ENCODE measurements around the gene ZIC2.

ZIC2 gene

GRCh38 chr13:99974296-99974938, 7.2 kb upstream of the ZIC2 start:
- DNase-seq (ENCODE audit: low spot score), result no peak

- no peak for DNase-seq (ENCODE audit: low spot score)
These were observed 6.5 kb upstream of the ZIC2 start for GRCh38 chr13:99974939-99975561.

- no peak for DNase-seq (ENCODE audit: low spot score)
These were observed 6.0 kb upstream of the ZIC2 start for GRCh38 chr13:99975626-99976025.

GRCh38 chr13:99976575-99976974, 5.0 kb upstream of the ZIC2 start:
- no peak for DNase-seq (ENCODE audit: low spot score)

GRCh38 chr13:99977334-99977911, 4.2 kb upstream of the ZIC2 start:
- DNase-seq (ENCODE audit: low spot score), result no peak

GRCh38 chr13:99977912-99978798, 3.4 kb upstream of the ZIC2 start:
- DNase-seq (ENCODE audit: low spot score), result no peak

GRCh38 chr13:99978799-99979452, 2.7 kb upstream of the ZIC2 start:
- no peak for DNase-seq (ENCODE audit: low spot score)

GRCh38 chr13:99979453-99980200, 2.0 kb upstream of the ZIC2 start:
- DNase-seq (ENCODE audit: low spot score), result no peak

- DNase-seq (ENCODE audit: low spot score), result peak; percentile 30
These were observed 1.3 kb upstream of the ZIC2 start for GRCh38 chr13:99980201-99980823.

- DNase-seq (ENCODE audit: low spot score), result no peak
These were observed 505 bp upstream of the ZIC2 start for GRCh38 chr13:99980824-99981734.

GRCh38 chr13:99982036-99982730, 599 bp downstream of the ZIC2 start:
- no peak for DNase-seq (ENCODE audit: low spot score)

GRCh38 chr13:99982731-99983498, 1.3 kb downstream of the ZIC2 start:
- no peak for DNase-seq (ENCODE audit: low spot score)

- DNase-seq (ENCODE audit: low spot score), result no peak
These were observed 2.2 kb downstream of the ZIC2 start for GRCh38 chr13:99983499-99984401.

- DNase-seq (ENCODE audit: low spot score), result no peak
These were observed 3.1 kb downstream of the ZIC2 start for GRCh38 chr13:99984461-99985240.

- DNase-seq (ENCODE audit: low spot score), result no peak
These were observed 3.8 kb downstream of the ZIC2 start for GRCh38 chr13:99985241-99985874.

- DNase-seq (ENCODE audit: low spot score), result no peak
These were observed 4.4 kb downstream of the ZIC2 start for GRCh38 chr13:99985886-99986527.

Data from activated CD4-positive, alpha-beta T cell treated with anti-CD3 and anti-CD28 coated beads, Interleukin-2, Interleukin-4, amounts not matched to agents 100 ng/mL and 50 ng/mL, durations not matched to agents 16 hours and 8 hours (primary cell).